Skin epidermis (tissue), 12 donors: ENCODE measurements around the gene PRKG1.
"Not testable (repeated sequence)": the region's sequence is repeated elsewhere in the genome, so short reads cannot be mapped to it uniquely, and the experiment has no call there.

ENCODE experiments used
- H3K27ac ChIP-seq, 21 experiments: fragments of 200-600 bp; sonication (generic) in 11 of 21; one replicate each; pipeline ENCODE4 v1.5.0; 2020; ENCODE audit warnings: mild to moderate bottlenecking in 3 of 21, inconsistent platforms in 2 of 21, moderate library complexity in 2 of 21
- H3K4me3 ChIP-seq, 7 experiments: fragments of 200-600 bp; sonication (generic) in 2 of 7; one replicate each; pipeline ENCODE4 v1.5.0; 2020; ENCODE audit warnings: inconsistent platforms in 2 of 7, mild to moderate bottlenecking in 2 of 7, moderate library complexity in 1 of 7

Gene PRKG1

DNA sequence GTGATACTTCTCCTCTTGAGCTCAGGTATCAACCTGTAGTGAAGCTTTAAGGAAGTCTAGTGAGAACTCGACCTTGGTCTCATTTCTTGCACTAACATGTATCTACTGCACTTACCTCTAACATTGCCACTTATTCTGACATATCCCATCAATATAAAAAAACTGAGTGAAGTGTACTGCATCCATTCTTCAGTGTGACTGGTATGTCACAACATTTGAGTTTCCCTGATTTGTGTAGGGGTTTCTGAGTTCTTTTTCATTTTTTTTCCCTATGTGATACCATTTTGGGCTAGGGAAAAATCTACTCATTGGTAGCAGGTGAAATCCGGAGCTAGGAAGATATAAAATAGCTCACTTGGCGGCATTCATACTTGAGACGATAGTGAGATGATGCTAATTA lies 274.3 kb downstream of the PRKG1 start:
- Histone ChIP-seq H3K27ac (no peak overlapping the region), H3K4me3 (no peak overlapping the region)

DNA sequence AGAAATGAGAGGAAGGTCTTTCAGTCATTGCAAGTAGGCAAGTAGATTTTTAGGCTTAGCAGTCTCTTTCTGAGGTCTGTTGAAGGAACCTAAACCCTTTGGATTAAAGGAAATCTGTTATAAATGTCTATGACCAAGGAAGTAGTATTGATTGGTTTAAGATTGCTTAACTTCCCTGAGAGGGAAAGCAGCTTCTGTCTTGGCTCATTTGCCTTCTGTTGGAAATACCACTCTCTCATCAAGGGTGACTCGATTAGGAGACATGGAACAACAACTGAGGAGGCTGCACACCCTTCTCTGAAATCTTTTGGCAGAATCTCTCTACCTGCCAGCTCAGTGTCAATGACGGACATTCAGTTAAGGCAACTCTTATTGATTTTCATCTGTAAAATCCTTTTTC lies 282.9 kb downstream of the PRKG1 start:
- Histone ChIP-seq H3K27ac (no peak overlapping the region), H3K4me3 (no peak overlapping the region)

DNA sequence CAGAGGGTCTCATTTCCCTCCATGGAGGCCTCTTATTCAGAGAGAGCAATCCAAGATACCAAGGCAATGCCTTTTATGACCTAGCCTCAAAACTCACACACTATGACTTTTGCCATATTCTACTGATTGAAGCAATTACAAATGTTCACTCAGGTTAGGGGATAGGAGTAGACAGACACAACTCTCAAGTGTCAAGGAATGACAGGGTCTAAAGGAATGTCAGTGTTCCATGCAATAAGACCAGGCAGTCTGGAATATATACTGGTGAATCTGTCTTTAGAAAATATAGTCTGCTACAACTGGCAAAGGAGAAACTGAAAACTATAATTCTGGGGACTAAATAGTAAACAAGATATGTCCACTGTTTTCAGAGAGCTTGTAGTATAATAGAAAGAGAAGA lies 283.9 kb downstream of the PRKG1 start:
- no peak overlapping the region for H3K27ac ChIP-seq
- no peak overlapping the region for H3K4me3 ChIP-seq

DNA sequence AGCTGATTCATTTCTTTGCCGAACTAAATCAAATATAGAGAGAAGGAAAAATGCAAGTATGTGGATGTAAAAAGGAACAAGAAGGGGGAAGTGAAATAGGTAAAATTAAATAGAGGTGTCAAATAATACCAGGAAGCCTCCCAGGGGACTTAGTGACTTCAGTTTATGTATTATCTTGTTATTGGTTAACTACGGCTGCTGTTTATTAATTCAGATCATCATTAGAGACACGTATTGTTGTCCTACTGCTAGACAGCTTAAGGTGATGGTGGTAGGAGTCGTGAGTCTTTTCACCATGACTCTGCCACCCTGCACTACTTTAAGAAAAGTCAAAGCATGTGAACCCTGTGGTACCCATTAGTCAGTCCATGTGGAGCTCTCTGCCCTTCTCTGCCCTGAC lies 289.1 kb downstream of the PRKG1 start:
- Histone ChIP-seq H3K4me3 (no peak overlapping the region), H3K27ac (no peak overlapping the region)

DNA sequence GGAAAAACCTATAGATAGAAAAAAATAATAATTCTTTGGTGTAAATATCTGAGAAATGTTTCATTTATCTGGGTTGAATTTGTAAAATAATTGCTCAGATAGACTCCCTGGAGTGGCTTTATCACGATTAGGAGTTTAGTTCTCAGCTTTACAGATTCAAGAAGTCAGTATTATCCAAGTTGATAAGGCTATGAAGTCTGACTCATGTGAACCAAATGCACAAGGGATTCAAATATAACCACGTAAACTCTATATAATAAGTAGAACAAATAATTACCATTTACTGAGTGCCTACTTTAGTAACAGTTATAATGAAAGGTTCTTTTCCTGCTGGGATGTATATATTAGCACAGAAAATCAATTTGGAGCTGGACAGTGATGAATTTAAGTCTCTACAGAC lies 290.4 kb downstream of the PRKG1 start:
- Histone ChIP-seq H3K27ac (no peak overlapping the region), H3K4me3 (no peak overlapping the region)

DNA sequence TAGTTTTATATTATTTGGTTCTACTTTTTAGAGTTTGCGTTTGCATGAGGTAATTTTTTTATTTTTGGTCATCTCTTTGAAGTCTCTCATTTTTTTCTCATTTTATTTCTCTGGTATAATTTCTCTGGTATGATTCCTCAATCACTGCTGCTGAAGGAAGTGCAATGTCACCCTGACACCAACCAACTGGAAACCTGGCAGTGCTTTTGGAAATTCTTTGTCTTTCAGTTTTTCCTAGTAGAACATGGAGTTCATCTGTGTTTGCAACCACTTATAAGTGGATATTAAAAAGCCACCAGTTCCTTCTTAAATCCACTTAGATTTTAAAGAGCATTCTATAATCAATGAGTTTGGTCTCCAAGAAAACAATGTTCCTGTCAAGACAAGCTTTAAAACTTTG lies 291.8 kb downstream of the PRKG1 start:
- Histone ChIP-seq H3K4me3 (no peak overlapping the region), H3K27ac (no peak overlapping the region)

DNA sequence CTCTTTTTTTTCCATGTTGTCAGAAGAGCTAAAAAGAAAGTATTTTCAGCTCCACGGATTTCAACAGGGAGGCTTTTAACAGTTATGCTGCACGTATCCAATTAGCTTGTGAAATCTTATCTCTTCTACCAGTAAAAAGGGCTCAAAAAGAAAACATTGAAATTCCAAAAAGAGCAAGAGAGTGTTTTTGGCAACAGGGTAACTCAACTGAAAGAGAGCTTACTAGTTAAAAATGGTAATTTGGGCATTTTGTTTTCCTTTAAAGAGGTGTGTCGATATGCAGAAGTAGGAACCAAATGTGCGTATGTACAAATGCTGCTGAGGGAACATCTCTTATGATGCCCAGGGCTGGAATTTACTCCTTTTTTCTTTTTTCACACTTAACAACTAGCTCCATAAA lies 292.8 kb downstream of the PRKG1 start:
- Histone ChIP-seq H3K4me3 (no peak overlapping the region), H3K27ac (no peak overlapping the region)

DNA sequence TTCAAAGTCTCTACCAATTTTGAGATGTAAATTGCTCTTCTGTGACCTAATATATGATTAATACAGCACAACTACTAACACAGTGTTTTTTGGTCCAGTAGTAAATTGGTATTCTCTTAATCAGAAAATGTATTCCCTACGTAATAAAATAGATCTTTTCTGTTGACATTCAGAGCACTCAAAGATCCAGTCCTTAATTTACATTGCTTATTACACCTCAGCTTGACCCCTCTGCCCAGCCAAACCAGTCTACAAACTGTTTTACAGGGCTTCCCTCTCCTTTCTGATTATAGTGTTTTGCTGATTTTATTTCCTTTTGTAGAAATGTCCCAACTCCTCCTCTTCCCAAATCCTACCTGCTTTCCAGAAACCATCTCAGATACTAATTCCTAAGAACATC lies 293.4 kb downstream of the PRKG1 start:
- Histone ChIP-seq H3K27ac (no peak overlapping the region), H3K4me3 (no peak overlapping the region)

DNA sequence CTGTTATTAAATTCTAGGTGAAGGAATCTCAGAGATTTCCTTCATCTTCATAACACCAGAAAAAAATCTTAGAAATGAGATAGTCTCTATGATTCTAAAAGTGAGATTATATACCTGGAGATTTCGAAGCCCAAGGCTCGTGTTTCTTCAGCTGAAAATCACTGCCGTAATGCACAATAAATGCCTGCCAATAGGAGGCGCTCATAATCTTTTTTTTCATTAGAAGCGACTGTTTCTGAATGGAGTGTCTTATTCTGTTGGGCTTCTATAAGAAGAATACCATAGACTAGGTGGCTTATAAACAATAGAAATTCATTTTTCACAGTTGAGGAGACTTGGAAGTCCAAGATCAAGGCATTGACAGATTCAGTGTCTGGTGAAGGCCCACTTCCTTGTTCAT lies 294.7 kb downstream of the PRKG1 start:
- no peak overlapping the region for H3K27ac ChIP-seq
- no peak overlapping the region for H3K4me3 ChIP-seq

DNA sequence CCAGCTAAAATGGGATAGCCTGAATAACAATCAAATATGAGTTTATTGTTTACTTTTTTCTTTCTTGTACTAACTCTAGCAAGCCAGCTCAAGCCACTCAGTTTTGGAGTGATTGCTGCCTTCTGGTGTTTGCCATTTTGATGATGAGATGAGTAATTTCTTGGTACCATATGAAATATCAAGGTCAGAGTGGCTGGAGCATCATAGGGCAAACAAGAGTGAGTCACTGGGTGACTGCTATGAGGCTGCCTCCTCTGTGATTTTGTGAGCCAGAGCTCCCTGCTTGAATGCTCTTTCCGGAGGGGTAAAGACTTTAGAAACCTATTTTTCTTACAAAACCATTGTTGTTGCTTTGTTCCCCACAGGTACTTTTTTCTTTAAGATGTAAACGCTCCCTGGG lies 295.6 kb downstream of the PRKG1 start:
- Histone ChIP-seq H3K4me3 (no peak overlapping the region), H3K27ac (no peak overlapping the region)

DNA sequence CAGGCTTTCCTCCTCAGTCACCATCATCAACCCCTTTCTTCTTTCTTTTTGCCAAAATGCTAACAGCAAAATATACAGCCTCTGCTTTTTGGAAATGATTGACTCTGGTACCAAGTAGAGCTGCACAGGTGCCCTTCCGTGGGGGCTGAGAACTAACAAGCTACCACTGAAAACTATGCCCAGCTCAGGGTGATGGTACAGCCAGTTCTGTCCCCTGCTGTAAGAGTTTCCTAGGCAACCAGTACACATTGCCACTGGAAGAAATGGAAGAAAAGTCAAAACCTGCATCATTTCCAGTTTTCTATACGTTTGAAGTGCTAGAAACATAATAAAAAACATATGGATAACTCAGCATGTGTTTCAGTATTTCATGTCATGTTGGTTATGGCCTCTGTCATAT lies 297.5 kb downstream of the PRKG1 start:
- Histone ChIP-seq H3K27ac (no peak overlapping the region), H3K4me3 (no peak overlapping the region)

DNA sequence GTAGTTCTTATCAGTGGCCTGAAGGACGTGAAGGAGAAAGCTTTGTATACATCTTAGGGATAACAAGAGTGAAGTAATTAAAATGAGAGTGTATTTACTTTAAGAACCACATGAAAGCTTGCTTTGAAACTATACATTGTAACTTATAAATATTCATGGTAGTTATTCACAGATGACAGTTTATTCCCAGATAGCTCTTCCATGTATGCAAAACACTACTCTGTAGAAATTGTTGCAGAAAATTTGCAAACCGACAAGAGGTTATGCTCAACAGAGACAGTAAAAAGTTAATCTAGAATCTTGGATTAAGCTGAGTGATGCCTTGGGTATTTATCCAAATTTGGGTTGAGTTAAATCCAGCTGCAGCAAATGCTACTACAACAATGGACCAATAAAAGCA lies 301.5 kb downstream of the PRKG1 start:
- Histone ChIP-seq H3K4me3 (no peak overlapping the region), H3K27ac (no peak overlapping the region)

DNA sequence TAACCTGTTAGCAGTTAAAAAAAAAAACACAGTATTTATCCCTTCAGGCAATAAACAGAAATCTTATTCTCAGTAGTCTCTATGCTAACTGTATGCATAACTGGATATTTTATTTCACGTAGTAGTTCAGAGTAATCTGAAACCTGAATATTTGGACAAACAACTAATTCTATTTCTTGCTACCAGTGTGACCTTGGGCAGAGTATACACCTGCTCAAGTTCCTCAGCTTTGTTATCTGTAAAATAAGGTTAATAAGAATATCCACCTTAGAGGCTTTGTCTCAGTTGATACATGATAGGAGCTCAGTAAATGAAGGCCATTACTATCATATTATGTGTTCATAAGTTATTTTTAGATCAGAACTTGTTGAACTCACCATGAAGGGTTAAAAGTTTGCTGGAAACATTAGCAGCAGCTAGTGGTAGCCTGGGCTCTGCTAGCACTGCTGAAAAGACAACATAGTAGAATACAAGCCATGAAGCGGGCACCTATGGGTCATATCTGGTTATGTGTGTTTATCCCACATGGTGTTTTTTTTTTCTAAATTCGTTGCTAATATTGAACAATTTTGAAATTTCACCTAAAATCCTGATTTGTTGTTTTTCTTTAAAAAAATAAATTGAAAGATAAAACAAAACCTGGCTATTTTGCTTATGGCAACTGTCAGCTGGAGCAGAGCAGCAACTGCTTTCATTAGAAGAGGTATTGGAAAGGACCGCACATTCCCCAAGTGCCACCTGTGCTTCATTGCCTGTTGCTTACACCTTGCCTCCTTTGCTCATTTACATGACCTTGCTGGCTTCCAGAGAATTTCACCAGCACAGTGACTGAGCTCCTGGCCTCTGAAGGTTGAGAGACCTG lies 303.0 kb downstream of the PRKG1 start:
- no peak overlapping the region for H3K27ac ChIP-seq
- no peak overlapping the region for H3K4me3 ChIP-seq

DNA sequence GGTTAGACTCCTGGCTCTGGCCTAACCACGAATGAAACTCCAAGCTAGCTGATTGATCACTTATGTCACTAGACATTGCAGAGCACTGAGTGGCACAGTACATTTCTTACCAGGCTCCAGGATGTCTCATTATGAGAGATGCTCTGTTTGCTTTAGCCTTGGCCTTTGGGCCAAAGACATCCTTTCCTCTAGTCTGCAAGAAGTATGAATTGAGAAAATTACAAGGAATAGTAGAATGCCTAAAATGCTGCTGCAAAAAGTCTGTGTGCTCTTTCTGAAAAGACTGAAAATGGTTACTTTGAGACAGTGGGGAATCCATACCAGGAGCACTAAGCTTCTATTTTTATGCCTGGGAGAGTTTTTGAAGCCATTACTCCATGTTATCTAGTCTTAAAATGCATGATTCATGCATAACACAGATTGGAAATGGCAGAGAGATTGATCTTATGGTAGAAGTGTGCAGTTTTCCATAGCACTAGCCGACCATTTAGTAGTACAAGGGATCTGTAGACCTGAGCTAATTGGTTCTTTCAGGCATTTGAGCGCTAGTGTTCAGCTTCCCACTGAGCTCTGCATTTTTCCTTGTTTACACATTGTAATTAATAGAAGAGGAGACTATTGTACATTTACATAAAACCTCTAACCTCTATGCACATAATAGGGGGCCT lies 303.8 kb downstream of the PRKG1 start:
- Histone ChIP-seq H3K27ac (no peak overlapping the region), H3K4me3 (no peak overlapping the region)

DNA sequence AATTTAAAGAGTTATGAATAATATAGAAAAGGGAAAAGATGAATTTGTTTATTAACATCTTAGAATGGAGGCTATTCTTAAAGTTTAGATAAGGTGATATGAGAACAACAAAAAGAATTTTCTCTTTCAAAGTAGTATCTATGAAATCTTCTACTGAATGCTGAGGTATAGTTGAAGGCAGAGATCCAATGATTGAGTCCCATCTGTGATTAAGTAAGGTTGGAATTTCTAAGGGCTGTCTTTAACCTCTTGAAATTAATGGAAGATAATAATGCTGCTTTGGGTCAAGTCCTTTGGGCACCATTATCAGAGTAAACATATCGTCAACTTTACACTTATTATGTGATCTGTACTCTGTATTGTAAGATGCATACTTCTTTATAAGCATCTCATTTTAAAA lies 307.9 kb downstream of the PRKG1 start:
- no peak overlapping the region for H3K4me3 ChIP-seq
- no peak overlapping the region for H3K27ac ChIP-seq

DNA sequence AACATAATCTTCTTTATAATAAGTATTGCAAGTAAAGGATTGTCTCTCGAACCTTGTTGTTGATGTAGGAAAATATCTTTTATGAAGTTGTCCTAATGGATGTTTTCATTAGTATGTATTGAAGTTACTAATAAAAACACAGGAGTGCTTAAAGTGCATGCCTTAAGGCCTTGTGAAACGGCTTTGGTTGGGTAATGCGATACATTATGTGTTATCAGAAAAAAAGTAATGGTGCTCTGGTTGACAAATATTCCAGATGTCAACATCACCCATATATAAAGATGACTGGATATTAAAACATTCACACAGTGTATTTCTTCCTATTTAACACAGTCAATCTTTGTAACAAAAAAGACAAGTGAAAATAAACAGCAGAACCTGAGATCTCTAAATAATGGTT lies 310.7 kb downstream of the PRKG1 start:
- H3K27ac ChIP-seq, result no peak overlapping the region

DNA sequence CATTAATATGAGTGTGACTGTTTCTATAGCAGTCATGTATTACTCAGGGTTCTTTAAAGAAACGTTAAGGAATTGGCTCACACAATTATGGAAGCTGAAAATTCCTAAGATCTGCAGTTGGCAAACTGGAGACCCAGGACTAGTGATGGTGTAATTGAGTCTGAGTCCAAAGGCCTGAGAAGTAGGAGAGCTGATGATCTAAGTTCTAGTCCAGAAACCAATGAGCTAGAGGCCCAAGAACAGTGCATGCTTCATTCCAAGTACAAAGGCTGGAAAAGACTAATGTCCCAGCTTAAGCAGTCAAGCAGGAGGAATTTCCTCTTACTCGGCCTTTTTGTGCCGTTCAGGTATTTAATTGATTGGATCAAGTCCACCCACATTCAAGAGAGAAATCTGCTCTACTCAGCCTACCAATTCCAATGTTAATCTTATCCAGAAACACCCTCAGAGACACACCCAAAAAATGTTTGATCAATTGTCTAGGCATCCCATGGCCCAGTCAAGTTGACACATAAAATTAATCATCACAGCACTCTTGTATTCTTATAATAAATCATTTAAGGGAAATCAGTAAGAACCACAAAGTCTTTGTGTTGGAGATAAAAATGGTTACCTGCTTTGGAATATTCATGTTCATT lies 312.1 kb downstream of the PRKG1 start:
- no peak overlapping the region for H3K27ac ChIP-seq
- H3K4me3 ChIP-seq, result no peak overlapping the region

More for the DNA sequence above, 310.7 kb downstream of the PRKG1 start:
- H3K4me3 ChIP-seq, result no peak overlapping the region

DNA sequence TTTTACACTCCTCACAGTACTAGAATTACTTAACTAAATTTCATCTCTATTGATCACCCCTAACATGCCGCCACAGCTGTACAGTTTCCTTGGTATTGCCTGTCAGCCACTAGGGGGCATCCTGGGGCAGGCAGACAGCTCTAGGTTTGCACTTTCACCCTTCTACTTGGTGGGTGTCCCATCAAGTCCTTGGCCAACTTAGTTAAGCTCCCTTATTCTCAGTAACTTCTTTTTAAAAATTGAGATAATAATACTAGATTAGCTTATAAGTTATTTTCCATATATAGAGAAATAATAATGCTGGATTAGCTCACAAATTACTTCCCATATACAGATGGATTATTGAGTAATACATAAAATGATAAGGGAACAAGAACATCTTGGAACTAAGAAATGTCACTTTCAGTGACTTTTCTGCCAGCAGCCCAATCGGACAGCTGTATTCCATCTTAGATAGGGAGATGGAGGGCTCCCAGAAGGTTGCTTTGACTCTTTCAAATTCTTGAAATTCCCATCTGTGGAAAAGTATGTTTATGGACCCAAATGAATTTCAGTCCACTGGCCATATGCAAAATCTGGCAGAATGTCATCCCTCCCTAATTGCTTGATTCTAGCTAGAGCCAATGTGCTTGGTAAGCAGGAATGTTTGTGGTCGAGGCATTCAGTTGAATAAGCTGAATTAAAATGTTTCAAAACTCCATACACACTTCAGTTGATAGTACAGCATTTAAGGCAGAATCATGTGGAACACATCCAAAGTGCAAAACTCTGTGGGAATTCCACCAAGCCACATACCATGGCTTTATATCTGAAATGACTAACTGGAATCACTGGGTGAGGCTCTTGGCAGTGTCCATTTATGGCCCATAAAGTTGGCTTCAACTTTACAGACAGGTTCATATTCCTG lies 315.4 kb downstream of the PRKG1 start:
- Histone ChIP-seq H3K27ac (no peak overlapping the region), H3K4me3 (no peak overlapping the region)

DNA sequence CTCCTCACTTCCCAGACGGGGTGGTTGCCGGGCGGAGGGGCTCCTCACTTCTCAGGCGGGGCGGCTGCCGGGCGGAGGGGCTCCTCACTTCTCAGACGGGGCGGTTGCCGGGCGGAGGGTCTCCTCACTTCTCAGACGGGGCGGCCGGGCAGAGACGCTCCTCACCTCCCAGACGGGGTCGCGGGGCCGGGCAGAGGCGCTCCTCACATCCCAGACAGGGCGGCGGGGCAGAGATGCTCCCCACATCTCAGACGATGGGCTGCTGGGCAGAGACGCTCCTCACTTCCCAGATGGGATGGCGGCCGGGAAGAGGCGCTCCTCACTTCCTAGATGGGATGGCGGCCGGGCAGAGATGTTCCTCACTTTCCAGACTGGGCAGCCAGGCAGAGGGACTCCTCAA lies 318.7 kb downstream of the PRKG1 start:
- not testable (repeated sequence) for H3K27ac ChIP-seq, H3K4me3 ChIP-seq

DNA sequence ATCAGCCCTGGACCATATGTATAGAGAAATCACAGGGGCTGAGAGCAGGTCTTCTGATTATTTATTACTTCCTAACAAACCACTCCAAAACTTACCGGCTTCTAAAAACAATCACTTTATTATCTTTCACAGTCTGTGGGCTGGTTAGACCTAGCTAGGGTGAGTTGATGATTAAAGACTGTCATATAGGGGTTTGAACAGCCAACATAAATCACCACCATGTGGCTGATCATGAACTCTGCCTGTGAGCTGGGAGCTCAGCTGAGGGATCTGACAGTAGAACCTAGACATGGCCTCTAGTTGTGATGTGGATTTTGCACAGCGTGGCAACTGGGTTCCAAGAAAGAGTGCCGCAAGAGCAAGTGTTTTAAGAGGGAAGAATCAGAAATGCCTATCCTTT lies 319.8 kb downstream of the PRKG1 start:
- Histone ChIP-seq H3K27ac (no peak overlapping the region), H3K4me3 (no peak overlapping the region)
